ENCODE measurements around the gene ROCK1. TPM values are rescaled to one million over a fixed set of nuclear protein-coding genes. Genes with fewer than 3 reads are reported as not detected.

The ROCK1 gene
- total RNA-seq, 2 experiments from 2014 or later = 45.6 to 49.4 TPM

GRCh38 chr18:21049306-21049705 lies 62.3 kb downstream of the ROCK1 start:
- no peak overlapping the region for H3K4me3 Mint-ChIP-seq
- peaks cover 36% of the 10 kb centered on the region for H3K4me1 Mint-ChIP-seq (ENCODE audit: low read depth)
- CTCF ChIA-PET = interaction anchor here (0.9 to 1.8 kb wide), 4 partner anchors 13 to 130 kb away, joined by 3 to 6 read pairs (median 4); no protein-coding TSS in a partner anchor
- ATAC-seq (no peak), DNase-seq (no peak)
- POLR2A ChIA-PET = interaction anchor here (1.0 kb wide), 1 partner anchor 62 kb away, joined by 3 read pairs; the partner anchor contains the start of gene ROCK1
- H3K36me3 Mint-ChIP-seq (ENCODE audit: low read depth) = peaks cover 15% of the 10 kb centered on the region
- TF ChIP-seq CTCF (IDR thresholded peaks at IDR 0.05) = no peak
- H3K9me3 Mint-ChIP-seq = no peaks in the 10 kb centered on the region
- H3K27me3 Mint-ChIP-seq = no peaks in the 10 kb centered on the region
- H3K27ac Mint-ChIP-seq = peak overlapping the region; percentile 59
- intact Hi-C loops (cut with micrococcal nuclease) = no loop called here

GRCh38 chr18:21047126-21047525 lies 64.5 kb downstream of the ROCK1 start:
- Mint-ChIP-seq H3K9me3 (no peaks in the 10 kb centered on the region), H3K36me3 (ENCODE audit: low read depth) (peaks cover 19% of the 10 kb centered on the region), H3K27ac (no peak overlapping the region), H3K4me1 (ENCODE audit: low read depth) (peaks cover 29% of the 10 kb centered on the region), H3K4me3 (no peak overlapping the region), H3K27me3 (no peaks in the 10 kb centered on the region)
- intact Hi-C loops (cut with micrococcal nuclease) = no loop called here
- no peak for ATAC-seq
- DNase-seq = no peak
- no peak for TF ChIP-seq CTCF (IDR thresholded peaks at IDR 0.05)
- ChIA-PET CTCF (interaction anchor here (1.3 kb wide), 1 partner anchor 10 kb away, joined by 3 read pairs; no protein-coding TSS in a partner anchor), POLR2A (interaction anchor here (0.9 kb wide), 1 partner anchor 65 kb away, joined by 3 read pairs; the partner anchor contains the start of gene ROCK1)

GRCh38 chr18:21040466-21040865 lies 71.1 kb downstream of the ROCK1 start:
- Mint-ChIP-seq H3K4me1 (ENCODE audit: low read depth) (peaks cover 3% of the 10 kb centered on the region), H3K27ac (no peak overlapping the region), H3K27me3 (no peaks in the 10 kb centered on the region), H3K4me3 (no peak overlapping the region), H3K36me3 (ENCODE audit: low read depth) (peaks cover 25% of the 10 kb centered on the region), H3K9me3 (no peaks in the 10 kb centered on the region)
- no peak for TF ChIP-seq CTCF (IDR thresholded peaks at IDR 0.05)
- no peak for ATAC-seq
- intact Hi-C loops (cut with micrococcal nuclease) = loop anchor here (5.0 kb wide), 1 partner anchor 72 kb away; the partner anchor contains the start of gene ROCK1
- POLR2A ChIA-PET = no interaction called here
- DNase-seq = no peak
- CTCF ChIA-PET = interaction anchor here (1.5 kb wide), 1 partner anchor 9 kb away, joined by 5 read pairs; no protein-coding TSS in a partner anchor

- peaks cover 39% of the 10 kb centered on the region for H3K36me3 Mint-ChIP-seq (ENCODE audit: low read depth)
- CTCF ChIA-PET = no interaction called here
- H3K4me3 Mint-ChIP-seq = no peak overlapping the region
These were observed 73.4 kb downstream of the ROCK1 start for GRCh38 chr18:21038201-21038600.

More at GRCh38 chr18:21038201-21038600, 73.4 kb downstream of the ROCK1 start:
- no peak overlapping the region for H3K27ac Mint-ChIP-seq
- TF ChIP-seq CTCF (IDR thresholded peaks at IDR 0.05) = no peak
- no peaks in the 10 kb centered on the region for H3K4me1 Mint-ChIP-seq (ENCODE audit: low read depth)
- DNase-seq (no peak), ATAC-seq (no peak)
- POLR2A ChIA-PET = no interaction called here
- intact Hi-C loops (cut with micrococcal nuclease) = no loop called here
- no peaks in the 10 kb centered on the region for H3K27me3 Mint-ChIP-seq
- no peaks in the 10 kb centered on the region for H3K9me3 Mint-ChIP-seq

Measured in activated CD8-positive, alpha-beta T cell treated with anti-CD3 and anti-CD28 coated beads for 36 hours (primary cell).